IPS-18c (cell line): Measurements from ENCODE around the gene POP7.
"Not testable (repeated sequence)": the region's sequence is repeated elsewhere in the genome, so short reads cannot be mapped to it uniquely, and the experiment has no call there.

ENCODE experiments used
- H3K4me3 ChIP-seq: 2 replicates; pipeline ENCODE4 v1.7.0; 2013; ENCODE audit warnings: low read depth, mild to moderate bottlenecking, low read length, moderate library complexity; ENCODE audit not compliant: insufficient read depth
- H3K9me3 ChIP-seq: one replicate; pipeline ENCODE4 v1.6.1; 2013; ENCODE audit warnings: mild to moderate bottlenecking, low read length, moderate library complexity; ENCODE audit not compliant: control insufficient read depth, insufficient read depth

Gene POP7

GRCh38 chr7:100705753-100706671, at the start of gene POP7:
Gene POP7 (plus strand): TSS chr7:100706121. CDS start chr7:100706831, 710 bp downstream.
- Histone ChIP-seq H3K4me3 (peak within 1 kb of the TSS; percentile 94), H3K9me3 (no peaks in the 10 kb centered on the region)

- not testable (repeated sequence) for H3K4me3 ChIP-seq, H3K9me3 ChIP-seq
Observed at GRCh38 chr7:100662194-100662776, 43.6 kb upstream of the POP7 start.

GRCh38 chr7:100665168-100665726, 40.7 kb upstream of the POP7 start:
- H3K4me3 ChIP-seq, result no peak overlapping the region

GRCh38 chr7:100667331-100668068, 38.4 kb upstream of the POP7 start:
- no peaks in the 10 kb centered on the region for H3K9me3 ChIP-seq
- no peak overlapping the region for H3K4me3 ChIP-seq

More at GRCh38 chr7:100665168-100665726, 40.7 kb upstream of the POP7 start:
- H3K9me3 ChIP-seq, result no peaks in the 10 kb centered on the region

GRCh38 chr7:100668069-100668449, 37.9 kb upstream of the POP7 start:
- Histone ChIP-seq H3K9me3 (no peaks in the 10 kb centered on the region), H3K4me3 (no peak overlapping the region)

GRCh38 chr7:100669106-100669505, 36.8 kb upstream of the POP7 start:
- not testable (repeated sequence) for H3K9me3 ChIP-seq, H3K4me3 ChIP-seq

- Histone ChIP-seq H3K4me3 (no peak overlapping the region), H3K9me3 (no peaks in the 10 kb centered on the region)
Observed at GRCh38 chr7:100670074-100670473, 35.8 kb upstream of the POP7 start.

- Histone ChIP-seq H3K4me3 (no peak overlapping the region), H3K9me3 (no peaks in the 10 kb centered on the region)
Observed at GRCh38 chr7:100671353-100672327, 34.3 kb upstream of the POP7 start.

GRCh38 chr7:100673302-100673941, 32.5 kb upstream of the POP7 start, which contains the start of gene GNB2:
Gene GNB2 (plus strand): TSS chr7:100673740. CDS start chr7:100676266, 2,526 bp downstream.
- peak within 1 kb of the TSS; percentile 77 for H3K4me3 ChIP-seq
- H3K9me3 ChIP-seq, result no peaks in the 10 kb centered on the region

GRCh38 chr7:100673942-100674410, 31.9 kb upstream of the POP7 start:
- Histone ChIP-seq H3K4me3 (peak overlapping the region; percentile 77), H3K9me3 (no peaks in the 10 kb centered on the region)

GRCh38 chr7:100674411-100675104, 31.4 kb upstream of the POP7 start:
- Histone ChIP-seq H3K9me3 (no peaks in the 10 kb centered on the region), H3K4me3 (peak overlapping the region; percentile 77)

- Histone ChIP-seq H3K4me3 (peak overlapping the region; percentile 77), H3K9me3 (no peaks in the 10 kb centered on the region)
Observed at GRCh38 chr7:100675105-100675451, 30.8 kb upstream of the POP7 start.

- H3K4me3 ChIP-seq, result peak overlapping the region; percentile 60
Observed at GRCh38 chr7:100675581-100676350, 30.2 kb upstream of the POP7 start.

GRCh38 chr7:100676501-100677306, 29.2 kb upstream of the POP7 start:
- peak overlapping the region; percentile 28; the same call in 1 of the 2 replicates for H3K4me3 ChIP-seq

More at GRCh38 chr7:100675581-100676350, 30.2 kb upstream of the POP7 start:
- H3K9me3 ChIP-seq, result peaks cover under 1% of the 10 kb centered on the region

More at GRCh38 chr7:100676501-100677306, 29.2 kb upstream of the POP7 start:
- peaks cover 2% of the 10 kb centered on the region for H3K9me3 ChIP-seq
